GM19328 (cell line): Measurements from ENCODE around the gene TNFSF15.

Source experiments
- ATAC-seq: cut with Tn5 transposase; IDR thresholded peaks from one replicate; pipeline ENCODE4 v1.9.1; 2021; ENCODE audit warnings: mild to moderate bottlenecking, moderate library complexity; ENCODE audit not compliant: unreplicated experiment

TNFSF15 gene

GRCh38 chr9:114805670-114806525, at the start of gene TNFSF15:
Gene TNFSF15 (minus strand): TSS chr9:114806039. CDS start chr9:114806012, 27 bp downstream.
- peak; percentile 93 for ATAC-seq

GRCh38 chr9:114855488-114855887, 49.6 kb upstream of the TNFSF15 start:
- no peak for ATAC-seq

- ATAC-seq = no peak
These were observed 49.0 kb upstream of the TNFSF15 start for GRCh38 chr9:114854736-114855355.

GRCh38 chr9:114853071-114853855, 47.4 kb upstream of the TNFSF15 start:
- no peak for ATAC-seq

- ATAC-seq = no peak
These were observed 46.3 kb upstream of the TNFSF15 start for GRCh38 chr9:114852050-114852594.

GRCh38 chr9:114851306-114851705, 45.5 kb upstream of the TNFSF15 start:
- ATAC-seq = no peak

GRCh38 chr9:114850871-114851270, 45.0 kb upstream of the TNFSF15 start:
- ATAC-seq = no peak

GRCh38 chr9:114849450-114849849, 43.6 kb upstream of the TNFSF15 start:
- no peak for ATAC-seq

GRCh38 chr9:114847492-114848417, 41.9 kb upstream of the TNFSF15 start:
- no peak for ATAC-seq

GRCh38 chr9:114845373-114845772, 39.5 kb upstream of the TNFSF15 start:
- no peak for ATAC-seq

- no peak for ATAC-seq
These were observed 38.9 kb upstream of the TNFSF15 start for GRCh38 chr9:114844766-114845165.

- no peak for ATAC-seq
These were observed 32.1 kb upstream of the TNFSF15 start for GRCh38 chr9:114837923-114838322.

GRCh38 chr9:114836769-114837168, 30.9 kb upstream of the TNFSF15 start:
- ATAC-seq = no peak

- no peak for ATAC-seq
These were observed 28.5 kb upstream of the TNFSF15 start for GRCh38 chr9:114834386-114834785.

GRCh38 chr9:114830546-114830945, 24.7 kb upstream of the TNFSF15 start:
- no peak for ATAC-seq

GRCh38 chr9:114829574-114830440, 24.0 kb upstream of the TNFSF15 start:
- ATAC-seq = no peak

GRCh38 chr9:114828303-114828650, 22.4 kb upstream of the TNFSF15 start:
- ATAC-seq = no peak

GRCh38 chr9:114827641-114828302, 21.9 kb upstream of the TNFSF15 start:
- ATAC-seq = no peak

- ATAC-seq = no peak
These were observed 20.6 kb upstream of the TNFSF15 start for GRCh38 chr9:114826431-114826830.
